GM23338 (cell line): ENCODE measurements around the gene STK38L.

Source experiments
- CTCF ChIP-seq, 2 experiments: fragments of 200-600 bp in 1 of 2; sonication (generic) in 1 of 2; conservative IDR thresholded peaks; 2 replicates each; pipeline versions ENCODE4 v1.5.1 to v1.6.1; 2016 to 2017; ENCODE audit warnings: antibody characterized with exemption in 2 of 2, low read depth in 2 of 2, mild to moderate bottlenecking in 2 of 2, moderate library complexity in 1 of 2
- EZH2 ChIP-seq: fragments of 200-600 bp; sonication (generic); IDR thresholded peaks from one replicate; pipeline ENCODE4 v1.8.0; 2017; ENCODE audit warnings: antibody characterized with exemption, mild to moderate bottlenecking, low read depth; ENCODE audit not compliant: unreplicated experiment
- EZH2phosphoT487 ChIP-seq: fragments of 200-600 bp; sonication (generic); IDR thresholded peaks from one replicate; pipeline ENCODE4 v1.8.1; 2018; ENCODE audit warnings: antibody characterized with exemption; ENCODE audit not compliant: unreplicated experiment
- POLR2AphosphoS5 ChIP-seq: IDR thresholded peaks from 2 replicates; pipeline ENCODE4 v1.6.1; 2016; ENCODE audit warnings: antibody characterized with exemption, low read depth
- ZNF114 ChIP-seq: fragments of 250-450 bp; sonication (Bioruptor Pico); IDR thresholded peaks from 2 replicates; pipeline ENCODE4 v1.5.0; 2020; ENCODE audit warnings: mild to moderate bottlenecking, moderate library complexity
- ZNF331 ChIP-seq: fragments of 250-450 bp; sonication (Bioruptor Pico); IDR thresholded peaks from 2 replicates; pipeline ENCODE4 v1.5.0; 2020; ENCODE audit warnings: low read depth, mild to moderate bottlenecking, moderate library complexity
- TF ChIP-seq, protein P1 (sequence below): IDR thresholded peaks from one replicate; pipeline ENCODE4 v1.6.1; 2018; ENCODE audit warnings: antibody characterized with exemption; ENCODE audit not compliant: unreplicated experiment

DNA sequence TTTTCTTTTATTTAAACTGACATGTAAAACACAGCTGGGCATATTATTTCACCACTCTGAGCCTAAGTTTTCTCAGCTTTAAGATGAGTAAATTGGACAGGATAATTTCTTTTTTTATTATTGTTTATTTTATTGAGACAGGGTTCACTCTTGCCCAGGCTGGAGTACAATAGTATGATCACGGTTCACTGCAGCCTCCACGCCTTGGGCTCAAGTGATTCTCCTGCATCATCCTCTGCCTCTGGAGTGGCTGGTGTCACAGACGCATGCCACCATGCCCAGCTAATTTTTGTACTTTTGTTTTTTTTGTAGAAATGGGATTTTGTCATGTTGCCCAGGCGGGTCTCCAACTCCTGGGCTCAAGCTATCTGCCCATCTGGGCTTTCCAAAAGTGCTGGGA is 101.3 kb downstream of the STK38L start:
- no peak for TF ChIP-seq CTCF (conservative IDR thresholded peaks at IDR 0.05; ENCODE audit: low read depth in 2 of 2)
- no peak for TF ChIP-seq POLR2AphosphoS5
- TF ChIP-seq ZNF114 (CRISPR knock-in tag): no peak
- TF ChIP-seq ZNF331 (CRISPR knock-in tag): no peak
- no peak for TF ChIP-seq EZH2
- TF ChIP-seq, protein P1, sequence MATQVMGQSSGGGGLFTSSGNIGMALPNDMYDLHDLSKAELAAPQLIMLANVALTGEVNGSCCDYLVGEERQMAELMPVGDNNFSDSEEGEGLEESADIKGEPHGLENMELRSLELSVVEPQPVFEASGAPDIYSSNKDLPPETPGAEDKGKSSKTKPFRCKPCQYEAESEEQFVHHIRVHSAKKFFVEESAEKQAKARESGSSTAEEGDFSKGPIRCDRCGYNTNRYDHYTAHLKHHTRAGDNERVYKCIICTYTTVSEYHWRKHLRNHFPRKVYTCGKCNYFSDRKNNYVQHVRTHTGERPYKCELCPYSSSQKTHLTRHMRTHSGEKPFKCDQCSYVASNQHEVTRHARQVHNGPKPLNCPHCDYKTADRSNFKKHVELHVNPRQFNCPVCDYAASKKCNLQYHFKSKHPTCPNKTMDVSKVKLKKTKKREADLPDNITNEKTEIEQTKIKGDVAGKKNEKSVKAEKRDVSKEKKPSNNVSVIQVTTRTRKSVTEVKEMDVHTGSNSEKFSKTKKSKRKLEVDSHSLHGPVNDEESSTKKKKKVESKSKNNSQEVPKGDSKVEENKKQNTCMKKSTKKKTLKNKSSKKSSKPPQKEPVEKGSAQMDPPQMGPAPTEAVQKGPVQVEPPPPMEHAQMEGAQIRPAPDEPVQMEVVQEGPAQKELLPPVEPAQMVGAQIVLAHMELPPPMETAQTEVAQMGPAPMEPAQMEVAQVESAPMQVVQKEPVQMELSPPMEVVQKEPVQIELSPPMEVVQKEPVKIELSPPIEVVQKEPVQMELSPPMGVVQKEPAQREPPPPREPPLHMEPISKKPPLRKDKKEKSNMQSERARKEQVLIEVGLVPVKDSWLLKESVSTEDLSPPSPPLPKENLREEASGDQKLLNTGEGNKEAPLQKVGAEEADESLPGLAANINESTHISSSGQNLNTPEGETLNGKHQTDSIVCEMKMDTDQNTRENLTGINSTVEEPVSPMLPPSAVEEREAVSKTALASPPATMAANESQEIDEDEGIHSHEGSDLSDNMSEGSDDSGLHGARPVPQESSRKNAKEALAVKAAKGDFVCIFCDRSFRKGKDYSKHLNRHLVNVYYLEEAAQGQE: no peak
- no peak for TF ChIP-seq EZH2phosphoT487
